ENCODE measurements around the gene HIVEP2.

Gene HIVEP2

DNA sequence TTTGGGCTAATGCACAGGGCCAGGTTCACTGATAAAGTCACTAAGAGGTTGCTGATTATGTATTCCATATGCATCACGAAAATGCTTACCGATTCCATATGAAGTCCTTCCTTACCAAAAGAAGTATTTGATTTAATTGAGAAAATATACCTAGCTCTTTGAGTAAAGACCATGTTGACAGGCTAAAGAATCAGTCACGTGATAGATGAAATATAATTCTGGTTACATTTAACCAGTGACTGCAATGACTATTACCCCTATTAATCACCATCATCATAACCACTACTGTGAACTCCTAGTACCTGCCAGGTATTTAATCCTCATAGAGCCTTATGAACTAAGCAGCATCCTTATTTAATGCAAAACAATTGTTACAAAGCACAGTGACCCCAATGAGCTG lies 110.1 kb downstream of the HIVEP2 start:
- Mint-ChIP-seq H3K36me3 (ENCODE audit: low read depth) (peaks cover 33% of the 10 kb centered on the region), H3K27me3 (ENCODE audit: low read depth) (no peaks in the 10 kb centered on the region), H3K4me3 (no peak overlapping the region), H3K4me1 (ENCODE audit: low read depth) (peaks cover 50% of the 10 kb centered on the region), H3K9me3 (no peaks in the 10 kb centered on the region), H3K27ac (no peak overlapping the region)

DNA sequence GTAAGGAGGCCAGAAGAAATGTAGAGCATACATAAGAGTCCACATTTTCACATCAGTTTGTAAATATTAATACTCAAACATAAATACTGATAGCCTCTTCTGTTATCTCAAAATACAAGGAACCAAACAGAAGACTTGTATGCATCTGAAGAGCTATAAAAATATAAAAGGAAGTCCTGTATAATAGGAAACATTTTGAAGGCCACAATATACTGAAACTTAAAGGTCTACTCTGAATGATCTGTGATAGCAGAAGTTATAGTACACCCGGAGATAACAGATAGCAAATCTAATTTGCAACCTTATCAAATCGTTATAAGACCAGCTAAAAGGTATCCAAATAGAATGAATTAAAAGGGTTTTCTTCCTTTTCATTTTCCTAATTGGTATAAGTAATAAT lies 111.2 kb downstream of the HIVEP2 start:
- Mint-ChIP-seq H3K36me3 (ENCODE audit: low read depth) (peaks cover 38% of the 10 kb centered on the region), H3K27me3 (ENCODE audit: low read depth) (no peaks in the 10 kb centered on the region), H3K4me3 (no peak overlapping the region), H3K27ac (no peak overlapping the region), H3K4me1 (ENCODE audit: low read depth) (peaks cover 44% of the 10 kb centered on the region), H3K9me3 (no peaks in the 10 kb centered on the region)

DNA sequence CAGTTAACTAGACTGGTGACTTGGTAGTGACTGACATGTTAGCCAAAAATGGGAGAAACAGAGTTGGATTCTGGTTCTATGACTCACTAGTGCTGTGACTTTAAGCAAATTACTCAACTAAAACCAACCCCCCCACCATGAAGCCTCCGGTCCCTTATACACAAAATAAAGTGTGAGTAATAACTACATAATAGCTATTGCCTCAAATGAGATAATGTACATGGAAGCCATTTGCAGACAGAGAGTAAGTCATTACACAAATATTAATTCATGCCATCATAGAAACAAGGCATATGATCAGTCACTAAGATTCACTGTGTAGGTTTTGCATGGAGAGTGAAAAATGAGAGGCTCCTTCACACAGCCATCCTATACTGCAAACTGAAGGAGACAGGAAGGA lies 111.9 kb downstream of the HIVEP2 start:
- peaks cover 39% of the 10 kb centered on the region for H3K4me1 Mint-ChIP-seq (ENCODE audit: low read depth)
- no peak overlapping the region for H3K4me3 Mint-ChIP-seq
- H3K36me3 Mint-ChIP-seq (ENCODE audit: low read depth) = peaks cover 40% of the 10 kb centered on the region
- H3K27me3 Mint-ChIP-seq (ENCODE audit: low read depth) = no peaks in the 10 kb centered on the region
- H3K27ac Mint-ChIP-seq = no peak overlapping the region
- no peaks in the 10 kb centered on the region for H3K9me3 Mint-ChIP-seq

DNA sequence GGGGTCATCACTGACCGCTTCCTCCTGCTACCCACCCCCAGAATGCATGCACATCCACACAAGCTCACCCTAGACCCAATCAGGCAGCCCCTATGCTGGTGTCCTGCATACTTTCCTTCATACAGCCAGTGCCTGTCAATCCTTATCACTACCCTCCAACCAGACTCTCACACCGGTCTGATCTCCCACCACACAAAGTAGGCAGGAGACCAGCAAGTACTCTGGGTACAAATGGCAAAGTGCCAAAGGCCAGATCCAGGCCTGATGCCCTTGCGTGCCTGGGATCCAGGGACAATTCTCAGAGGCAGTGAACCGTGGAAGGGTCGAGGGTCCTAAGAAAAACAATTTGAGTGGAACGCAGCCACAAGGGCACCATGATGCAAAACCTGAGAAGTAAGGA lies 114.2 kb downstream of the HIVEP2 start:
- Mint-ChIP-seq H3K9me3 (no peaks in the 10 kb centered on the region), H3K4me1 (ENCODE audit: low read depth) (peaks cover 32% of the 10 kb centered on the region), H3K36me3 (ENCODE audit: low read depth) (peaks cover 39% of the 10 kb centered on the region), H3K27me3 (ENCODE audit: low read depth) (no peaks in the 10 kb centered on the region), H3K27ac (no peak overlapping the region), H3K4me3 (no peak overlapping the region)

DNA sequence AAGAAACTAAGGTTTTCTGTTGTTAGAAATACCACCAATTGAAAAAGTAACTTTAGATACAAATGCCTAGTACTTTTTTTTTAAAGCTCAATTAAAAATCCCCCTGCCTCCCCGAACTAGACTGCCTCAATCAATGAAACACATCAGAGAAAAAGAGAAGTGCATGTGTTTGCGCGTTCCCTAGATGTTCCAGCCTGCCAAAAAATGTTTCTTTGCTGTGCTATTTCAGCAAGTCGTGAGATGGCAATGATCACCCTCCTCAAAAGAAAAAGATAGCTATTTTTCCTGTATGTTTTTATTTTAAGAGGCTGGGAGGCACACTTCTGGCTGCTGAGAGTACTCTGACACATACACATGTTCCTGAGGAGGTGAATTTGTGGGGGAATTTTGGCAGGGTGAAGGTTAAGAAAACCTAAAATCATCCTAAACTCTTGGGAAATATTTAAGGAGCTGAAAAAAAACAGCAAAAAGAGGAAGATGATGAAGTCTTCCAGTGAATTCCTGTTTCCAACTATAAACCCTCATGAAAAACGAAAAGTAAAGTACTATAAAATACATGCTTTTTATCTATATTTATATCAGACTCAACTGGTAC lies 114.8 kb downstream of the HIVEP2 start:
- Mint-ChIP-seq H3K9me3 (no peaks in the 10 kb centered on the region), H3K27me3 (ENCODE audit: low read depth) (no peaks in the 10 kb centered on the region), H3K4me3 (no peak overlapping the region), H3K27ac (no peak overlapping the region), H3K36me3 (ENCODE audit: low read depth) (peaks cover 36% of the 10 kb centered on the region), H3K4me1 (ENCODE audit: low read depth) (peaks cover 29% of the 10 kb centered on the region)

DNA sequence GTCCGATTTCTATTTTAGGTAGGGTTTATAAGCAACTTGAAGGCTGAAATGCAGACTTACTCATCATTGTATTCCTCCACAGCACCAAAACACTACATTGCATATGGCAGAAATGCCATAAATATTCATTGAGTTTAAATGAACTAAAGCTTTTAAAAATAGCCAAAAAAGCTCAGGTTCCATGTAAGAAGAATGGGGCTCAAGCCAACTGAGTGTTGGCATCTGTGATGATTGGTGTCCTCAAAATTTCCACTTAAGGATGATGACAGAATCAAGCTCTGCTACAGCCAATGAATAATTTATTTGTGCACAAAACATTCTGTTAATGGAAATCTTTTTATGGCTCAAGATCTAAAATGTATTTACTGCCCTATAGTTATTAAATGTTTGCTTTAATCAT lies 115.4 kb downstream of the HIVEP2 start:
- Mint-ChIP-seq H3K4me1 (ENCODE audit: low read depth) (peaks cover 29% of the 10 kb centered on the region), H3K9me3 (no peaks in the 10 kb centered on the region), H3K27ac (no peak overlapping the region), H3K27me3 (ENCODE audit: low read depth) (no peaks in the 10 kb centered on the region), H3K36me3 (ENCODE audit: low read depth) (peaks cover 32% of the 10 kb centered on the region), H3K4me3 (no peak overlapping the region)

DNA sequence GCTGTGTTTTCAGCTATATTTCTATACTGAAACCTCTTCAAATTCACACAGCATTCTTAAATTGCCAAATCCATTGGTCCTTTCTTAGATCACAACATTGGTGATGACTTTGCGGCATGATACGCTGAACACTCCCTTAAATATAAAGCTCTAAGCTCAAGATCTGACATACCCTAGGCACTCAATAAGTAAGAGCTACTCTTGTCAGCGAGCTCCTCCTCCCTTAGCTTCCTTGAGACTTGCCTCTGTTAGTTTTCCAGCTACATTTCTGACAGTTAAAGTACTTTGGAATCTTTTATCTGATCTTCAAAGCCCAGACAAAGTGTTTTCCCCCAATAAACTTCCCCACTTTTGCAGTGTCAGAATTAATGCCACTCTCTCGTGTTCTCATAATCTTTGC lies 117.0 kb downstream of the HIVEP2 start:
- H3K27ac Mint-ChIP-seq = no peak overlapping the region
- peaks cover 26% of the 10 kb centered on the region for H3K4me1 Mint-ChIP-seq (ENCODE audit: low read depth)
- H3K4me3 Mint-ChIP-seq = no peak overlapping the region
- no peaks in the 10 kb centered on the region for H3K27me3 Mint-ChIP-seq (ENCODE audit: low read depth)
- peaks cover 30% of the 10 kb centered on the region for H3K36me3 Mint-ChIP-seq (ENCODE audit: low read depth)
- H3K9me3 Mint-ChIP-seq = no peaks in the 10 kb centered on the region

DNA sequence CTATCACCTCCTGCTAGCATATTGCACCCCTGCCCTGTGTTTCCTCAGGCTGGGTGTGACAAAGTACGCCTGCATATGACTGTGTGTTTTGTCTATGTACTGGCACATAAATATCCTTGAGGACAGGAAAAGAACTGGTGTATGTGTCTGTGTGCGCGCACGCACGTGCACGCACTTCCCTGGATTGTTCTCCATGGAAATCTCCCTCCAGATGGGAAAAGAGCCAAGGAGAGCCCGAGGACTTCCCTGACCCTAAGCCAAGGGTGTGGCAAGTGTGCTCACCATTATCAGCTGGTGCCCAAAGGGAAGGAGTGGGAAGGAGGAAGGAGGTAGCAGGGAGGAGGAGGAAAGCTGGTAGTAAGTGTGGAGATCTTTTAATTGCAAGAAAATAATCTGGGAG lies 117.6 kb downstream of the HIVEP2 start:
- Mint-ChIP-seq H3K4me3 (no peak overlapping the region), H3K36me3 (ENCODE audit: low read depth) (peaks cover 31% of the 10 kb centered on the region), H3K27ac (peak overlapping the region; percentile 17), H3K27me3 (ENCODE audit: low read depth) (no peaks in the 10 kb centered on the region), H3K4me1 (ENCODE audit: low read depth) (peaks cover 27% of the 10 kb centered on the region), H3K9me3 (no peaks in the 10 kb centered on the region)

DNA sequence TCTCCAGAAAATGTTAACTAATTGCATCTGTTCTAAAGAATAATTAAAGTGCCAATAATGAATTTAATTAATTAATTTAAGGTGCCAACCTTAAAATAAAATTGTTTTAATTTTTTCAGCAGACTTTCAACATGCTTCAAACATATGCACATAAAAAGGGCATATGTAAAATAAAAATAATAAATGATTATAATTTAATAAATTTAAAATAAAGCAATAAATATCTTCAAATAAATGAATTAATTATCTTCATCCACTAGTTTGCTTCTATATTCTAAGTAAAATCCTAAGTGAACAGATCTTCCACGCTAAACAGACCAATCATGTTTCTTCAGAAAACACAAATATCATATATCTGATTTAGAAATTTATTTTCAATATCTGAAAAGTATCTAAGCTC lies 119.2 kb downstream of the HIVEP2 start:
- H3K27me3 Mint-ChIP-seq (ENCODE audit: low read depth) = no peaks in the 10 kb centered on the region
- H3K4me3 Mint-ChIP-seq = no peak overlapping the region
- H3K27ac Mint-ChIP-seq = no peak overlapping the region
- no peaks in the 10 kb centered on the region for H3K9me3 Mint-ChIP-seq
- H3K4me1 Mint-ChIP-seq (ENCODE audit: low read depth) = peaks cover 36% of the 10 kb centered on the region
- peaks cover 30% of the 10 kb centered on the region for H3K36me3 Mint-ChIP-seq (ENCODE audit: low read depth)

DNA sequence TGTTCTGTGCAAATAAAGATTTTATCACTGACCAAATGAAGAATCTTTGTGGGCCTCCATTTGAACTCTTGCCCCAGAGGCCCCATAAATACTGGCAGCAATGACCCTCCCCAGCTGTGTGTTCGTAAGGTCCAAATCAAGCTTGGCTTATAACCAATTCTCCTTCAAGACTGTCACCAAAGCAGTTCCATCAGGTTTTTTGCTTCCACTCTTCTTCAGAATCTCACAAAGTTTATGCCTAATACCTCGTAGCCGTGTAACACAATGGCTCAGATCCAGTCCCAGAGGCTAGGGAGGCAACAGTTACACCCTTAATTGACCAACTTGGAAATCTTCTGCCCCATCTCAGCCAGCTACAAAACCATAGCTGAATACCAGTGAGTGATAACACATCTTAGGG lies 120.5 kb downstream of the HIVEP2 start:
- H3K4me3 Mint-ChIP-seq = no peak overlapping the region
- no peaks in the 10 kb centered on the region for H3K27me3 Mint-ChIP-seq (ENCODE audit: low read depth)
- H3K4me1 Mint-ChIP-seq (ENCODE audit: low read depth) = peaks cover 45% of the 10 kb centered on the region
- H3K36me3 Mint-ChIP-seq (ENCODE audit: low read depth) = peaks cover 23% of the 10 kb centered on the region
- no peak overlapping the region for H3K27ac Mint-ChIP-seq
- no peaks in the 10 kb centered on the region for H3K9me3 Mint-ChIP-seq

DNA sequence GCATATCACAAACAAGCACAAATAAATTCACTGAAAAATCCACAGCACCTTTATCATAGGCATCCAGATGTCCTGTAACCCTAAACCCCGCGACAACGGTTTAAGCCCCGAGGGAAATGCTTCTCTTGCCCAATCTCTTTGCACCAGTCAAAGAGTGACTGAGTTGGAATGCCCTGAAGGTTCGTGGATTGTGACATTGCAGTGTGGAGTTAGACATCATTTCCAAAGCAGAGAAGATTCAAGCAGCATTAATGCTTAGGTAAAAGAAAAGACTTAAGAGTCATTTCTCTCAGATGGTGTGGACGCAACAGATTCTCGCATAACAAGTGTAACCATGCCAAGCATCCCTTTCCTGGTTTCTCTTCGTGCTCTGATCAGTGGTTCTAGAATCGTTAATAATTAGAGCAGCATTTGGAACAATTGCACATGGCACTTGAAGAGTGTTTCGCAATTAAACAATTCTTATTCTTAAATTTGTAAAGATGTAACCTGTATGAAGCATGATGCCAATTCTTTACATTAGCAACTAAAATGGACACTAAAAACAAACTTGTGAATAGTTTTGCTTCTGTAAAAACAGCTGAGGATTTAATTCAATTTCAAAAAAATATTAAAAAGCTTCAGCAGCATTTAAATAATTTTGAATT lies 121.6 kb downstream of the HIVEP2 start:
- Mint-ChIP-seq H3K27me3 (ENCODE audit: low read depth) (no peaks in the 10 kb centered on the region), H3K36me3 (ENCODE audit: low read depth) (peaks cover 17% of the 10 kb centered on the region), H3K27ac (peak overlapping the region; percentile 71), H3K4me3 (no peak overlapping the region), H3K4me1 (ENCODE audit: low read depth) (peaks cover 50% of the 10 kb centered on the region), H3K9me3 (no peaks in the 10 kb centered on the region)

DNA sequence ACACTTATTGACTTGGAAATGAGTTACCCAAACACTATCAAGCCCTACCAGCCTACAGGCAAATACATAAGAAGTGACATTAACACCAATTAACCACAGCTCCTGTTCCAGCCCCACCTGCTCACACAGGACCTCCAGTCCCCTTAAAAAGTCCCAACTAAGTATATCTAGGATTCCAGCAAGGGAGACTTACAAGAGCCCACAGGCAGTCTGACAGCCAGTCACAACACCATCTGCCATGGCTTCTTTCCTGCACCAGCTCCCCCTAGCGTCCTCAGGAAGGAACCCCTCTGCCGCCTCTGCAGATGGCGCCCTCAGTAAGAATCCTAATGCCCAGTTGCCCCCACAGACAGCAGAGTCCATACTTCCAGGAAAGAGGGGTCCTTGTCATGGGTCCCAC lies 122.1 kb downstream of the HIVEP2 start:
- Mint-ChIP-seq H3K9me3 (no peaks in the 10 kb centered on the region), H3K27me3 (ENCODE audit: low read depth) (no peaks in the 10 kb centered on the region), H3K4me1 (ENCODE audit: low read depth) (peaks cover 46% of the 10 kb centered on the region), H3K27ac (peak overlapping the region; percentile 71), H3K36me3 (ENCODE audit: low read depth) (peaks cover 15% of the 10 kb centered on the region), H3K4me3 (no peak overlapping the region)

DNA sequence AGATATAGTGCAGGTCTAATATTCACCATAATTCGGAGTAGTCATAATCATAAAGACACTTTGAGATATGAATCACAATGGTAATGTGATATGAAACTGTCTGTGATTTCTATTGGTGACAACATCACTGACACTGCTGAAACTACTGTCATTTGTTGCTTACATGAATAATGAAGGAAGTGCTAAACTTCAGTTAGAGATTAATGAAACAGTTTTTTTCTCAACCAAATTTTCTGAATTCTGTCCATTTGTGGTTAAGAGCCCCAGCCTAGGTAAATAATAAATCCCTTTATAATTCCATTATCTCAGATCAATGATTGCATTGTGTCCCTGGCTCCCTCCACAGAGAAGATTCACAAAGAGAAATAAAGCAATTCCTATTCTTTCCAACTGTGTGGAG lies 122.6 kb downstream of the HIVEP2 start:
- Mint-ChIP-seq H3K27me3 (ENCODE audit: low read depth) (no peaks in the 10 kb centered on the region), H3K36me3 (ENCODE audit: low read depth) (peaks cover 19% of the 10 kb centered on the region), H3K27ac (peak overlapping the region; percentile 71), H3K4me3 (no peak overlapping the region), H3K4me1 (ENCODE audit: low read depth) (peaks cover 48% of the 10 kb centered on the region), H3K9me3 (no peaks in the 10 kb centered on the region)

DNA sequence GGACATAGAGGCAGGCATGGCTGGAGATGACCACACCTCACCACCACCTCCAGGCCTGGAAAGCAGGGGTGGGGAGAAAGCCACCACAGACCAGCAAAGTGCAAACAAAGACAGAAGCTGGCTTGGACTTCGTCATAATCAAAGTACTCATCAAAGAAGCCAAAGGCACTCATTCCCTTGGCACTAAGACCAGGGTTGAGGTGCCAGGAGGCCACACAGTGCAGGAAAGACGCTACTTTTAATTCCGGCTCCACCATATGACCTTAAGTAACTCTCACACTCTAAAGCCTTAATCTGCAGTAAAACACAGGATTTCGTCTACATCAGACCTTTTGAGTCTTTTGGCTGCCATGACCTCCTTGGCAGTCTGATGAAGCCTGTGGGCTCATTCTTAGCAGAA lies 123.1 kb downstream of the HIVEP2 start:
- Mint-ChIP-seq H3K27me3 (ENCODE audit: low read depth) (no peaks in the 10 kb centered on the region), H3K27ac (peak overlapping the region; percentile 64), H3K36me3 (ENCODE audit: low read depth) (peaks cover 22% of the 10 kb centered on the region), H3K4me1 (ENCODE audit: low read depth) (peaks cover 51% of the 10 kb centered on the region), H3K9me3 (no peaks in the 10 kb centered on the region), H3K4me3 (no peak overlapping the region)

DNA sequence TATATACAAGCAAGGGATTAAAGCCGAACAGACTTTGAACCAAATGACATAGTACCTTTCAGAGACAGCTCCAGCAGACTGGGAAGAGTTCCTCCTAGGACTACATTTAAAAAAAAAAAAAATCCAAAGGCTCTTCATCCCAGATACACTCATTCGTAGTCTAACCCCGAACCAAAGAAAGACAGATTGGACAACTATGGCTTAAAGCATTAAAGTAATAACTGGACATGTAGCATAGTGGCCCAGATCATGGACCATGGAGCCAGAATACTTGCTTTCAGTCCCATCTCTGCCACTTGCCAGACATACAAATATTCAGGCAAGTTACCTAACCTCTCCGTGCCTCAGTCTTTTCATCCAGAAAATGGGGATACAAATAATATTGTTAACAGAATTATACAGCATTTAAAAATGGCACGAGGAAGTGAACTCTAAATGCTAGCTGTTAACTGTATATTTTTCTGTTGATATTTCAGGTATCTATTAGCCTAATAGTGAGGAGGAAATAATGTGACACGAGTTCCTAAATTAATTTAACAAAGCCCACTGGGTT lies 123.7 kb downstream of the HIVEP2 start:
- no peaks in the 10 kb centered on the region for H3K27me3 Mint-ChIP-seq (ENCODE audit: low read depth)
- peak overlapping the region; percentile 64 for H3K27ac Mint-ChIP-seq
- H3K4me3 Mint-ChIP-seq = no peak overlapping the region
- peaks cover 53% of the 10 kb centered on the region for H3K4me1 Mint-ChIP-seq (ENCODE audit: low read depth)
- H3K36me3 Mint-ChIP-seq (ENCODE audit: low read depth) = peaks cover 27% of the 10 kb centered on the region
- H3K9me3 Mint-ChIP-seq = no peaks in the 10 kb centered on the region
